Gastrocnemius medialis (tissue), 4 donors: ENCODE data around the gene GATM. TPM values are rescaled to one million over a fixed set of nuclear protein-coding genes. Genes with fewer than 3 reads are reported as not detected.
"Not testable (repeated sequence)": the region's sequence is repeated elsewhere in the genome, so short reads cannot be mapped to it uniquely, and the experiment has no call there.

Experiments used
- ATAC-seq, 2 donors: fragments of 150-250 bp; one replicate each; pipeline ENCODE4 v1.9.1; 2016
- DNase-seq, 2 donors: peaks; one replicate each; pipeline ENCODE4 v3.0.0-alpha.2; 2019
- H3K27ac ChIP-seq, 4 donors: fragments of 200-600 bp; sonication (generic); 1 replicate in 1 of 4; 2 replicates in 3 of 4; pipeline ENCODE4 v1.5.1; 2016 to 2018; ENCODE audit warnings: mild to moderate bottlenecking in 2 of 4, moderate library complexity in 1 of 4
- H3K27me3 ChIP-seq, 3 donors: fragments of 200-600 bp; sonication (generic) in 2 of 3; 1 replicate in 1 of 3; 2 replicates in 2 of 3; pipeline versions ENCODE4 v1.5.1 to v1.6.0; 2016 to 2019; ENCODE audit warnings: mild to moderate bottlenecking in 1 of 3, moderate library complexity in 1 of 3
- H3K36me3 ChIP-seq, 2 donors: fragments of 200-600 bp; sonication (generic) in 1 of 2; one replicate each; pipeline ENCODE4 v1.5.1; 2017 to 2018
- H3K4me1 ChIP-seq, 2 donors: fragments of 200-600 bp; sonication (generic) in 1 of 2; one replicate each; pipeline ENCODE4 v1.5.1; 2016 to 2017; ENCODE audit warnings: mild to moderate bottlenecking in 2 of 2
- H3K4me3 ChIP-seq, 4 donors: fragments of 200-600 bp; sonication (generic) in 3 of 4; 1 replicate in 1 of 4; 2 replicates in 3 of 4; pipeline ENCODE4 v1.5.1; 2016 to 2019; ENCODE audit warnings: mild to moderate bottlenecking in 2 of 4
- H3K9me3 ChIP-seq, 3 donors: fragments of 200-600 bp; sonication (generic) in 2 of 3; 1 replicate in 1 of 3; 2 replicates in 2 of 3; pipeline ENCODE4 v1.5.1; 2016 to 2019
- POLR2A ChIP-seq, 2 donors: fragments of 450-650 bp; IDR thresholded peaks; one replicate each; pipeline ENCODE4 v1.6.1; 2017; ENCODE audit warnings: antibody characterized with exemption in 2 of 2, mild to moderate bottlenecking in 2 of 2, moderate library complexity in 2 of 2
- in situ Hi-C, 4 donors: fragments of 200-750 bp; cut with MboI; loops; one replicate each; pipeline versions ENCODE4 v1.15.0 to v1.8.0; 2017; ENCODE audit warnings: low sequenced_read_pairs in 4 of 4
- intact Hi-C: fragments of 100-400 bp; cut with DNase I; formaldehyde crosslinking; loops from one replicate; pipeline ENCODE4 v1.15.1; 2023; ENCODE audit warnings: low total_unique reads
- total RNA-seq, 4 donors: library from RNA; depleted of rRNA; stranded (reverse); fragments of >200 nt; gene quantifications; one replicate each; pipeline versions ENCODE4 v1.1.0 to v1.2.3, GENCODE V29; 2016
- TF ChIP-seq, protein P1 (sequence below), 5 experiments: fragments of 450-650 bp in 3 of 5; fragments of 200-600 bp in 2 of 5; sonication (generic) in 2 of 5; IDR thresholded peaks in 4 of 5; conservative IDR thresholded peaks in 1 of 5; 1 replicate in 4 of 5; 2 replicates in 1 of 5; pipeline ENCODE4 v1.5.1; 2016 to 2019; ENCODE audit warnings: antibody characterized with exemption in 5 of 5, mild to moderate bottlenecking in 3 of 5, moderate library complexity in 3 of 5

Gene GATM
- total RNA-seq, 4 donors from 2014 or later = 18.0 to 92.1 (median 35.3) TPM

DNA sequence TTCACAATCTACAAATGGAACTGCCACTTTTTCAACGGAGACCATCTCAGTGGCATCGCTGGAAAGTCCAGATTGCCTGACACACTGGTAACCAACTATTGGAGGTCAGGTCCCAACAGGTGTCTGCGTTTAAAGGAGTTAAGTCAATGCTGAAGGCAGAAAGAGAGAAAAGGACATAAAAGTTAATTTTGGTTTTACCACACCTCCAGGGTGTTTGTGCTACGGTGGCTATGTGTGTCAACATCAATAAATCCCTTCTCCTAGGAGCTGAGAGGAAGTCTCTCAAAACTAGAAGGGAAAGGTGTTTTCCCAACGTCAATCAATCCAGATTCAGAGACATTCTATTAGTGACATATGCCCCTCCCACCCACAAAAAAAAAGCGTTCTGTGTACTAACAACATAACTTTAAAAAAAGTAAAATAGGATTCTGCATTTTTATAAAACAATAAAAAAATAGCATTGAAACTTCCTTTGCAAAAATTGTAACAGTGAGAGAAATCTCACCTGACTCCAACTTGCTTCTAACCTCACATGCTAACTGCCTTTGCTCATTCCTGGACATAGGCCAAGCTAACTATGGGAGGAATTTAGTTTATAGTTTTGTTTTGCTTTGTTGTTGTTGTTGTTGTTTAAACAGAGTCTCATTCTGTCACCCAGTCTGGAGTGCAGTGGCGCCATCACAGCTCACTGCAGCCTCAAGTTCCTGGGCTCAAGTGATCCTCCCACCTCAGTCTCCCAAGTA is 58.7 kb downstream of the GATM start:
- DNase-seq = no peak
- H3K4me3 ChIP-seq = no peak overlapping the region
- no peaks in the 10 kb centered on the region for H3K9me3 ChIP-seq
- no peaks in the 10 kb centered on the region for H3K4me1 ChIP-seq
- TF ChIP-seq, protein P1, sequence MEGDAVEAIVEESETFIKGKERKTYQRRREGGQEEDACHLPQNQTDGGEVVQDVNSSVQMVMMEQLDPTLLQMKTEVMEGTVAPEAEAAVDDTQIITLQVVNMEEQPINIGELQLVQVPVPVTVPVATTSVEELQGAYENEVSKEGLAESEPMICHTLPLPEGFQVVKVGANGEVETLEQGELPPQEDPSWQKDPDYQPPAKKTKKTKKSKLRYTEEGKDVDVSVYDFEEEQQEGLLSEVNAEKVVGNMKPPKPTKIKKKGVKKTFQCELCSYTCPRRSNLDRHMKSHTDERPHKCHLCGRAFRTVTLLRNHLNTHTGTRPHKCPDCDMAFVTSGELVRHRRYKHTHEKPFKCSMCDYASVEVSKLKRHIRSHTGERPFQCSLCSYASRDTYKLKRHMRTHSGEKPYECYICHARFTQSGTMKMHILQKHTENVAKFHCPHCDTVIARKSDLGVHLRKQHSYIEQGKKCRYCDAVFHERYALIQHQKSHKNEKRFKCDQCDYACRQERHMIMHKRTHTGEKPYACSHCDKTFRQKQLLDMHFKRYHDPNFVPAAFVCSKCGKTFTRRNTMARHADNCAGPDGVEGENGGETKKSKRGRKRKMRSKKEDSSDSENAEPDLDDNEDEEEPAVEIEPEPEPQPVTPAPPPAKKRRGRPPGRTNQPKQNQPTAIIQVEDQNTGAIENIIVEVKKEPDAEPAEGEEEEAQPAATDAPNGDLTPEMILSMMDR (IDR thresholded peaks at IDR 0.05 in 4 of 5, conservative IDR thresholded peaks at IDR 0.05 in 1 of 5) = no peak
- TF ChIP-seq POLR2A (IDR thresholded peaks at IDR 0.05) = no peak
- in situ Hi-C loops = no loop called here
- H3K27ac ChIP-seq = no peak overlapping the region
- intact Hi-C loops = no loop called here
- no peak for ATAC-seq
- no peaks in the 10 kb centered on the region for H3K27me3 ChIP-seq
- H3K36me3 ChIP-seq = no peaks in the 10 kb centered on the region

DNA sequence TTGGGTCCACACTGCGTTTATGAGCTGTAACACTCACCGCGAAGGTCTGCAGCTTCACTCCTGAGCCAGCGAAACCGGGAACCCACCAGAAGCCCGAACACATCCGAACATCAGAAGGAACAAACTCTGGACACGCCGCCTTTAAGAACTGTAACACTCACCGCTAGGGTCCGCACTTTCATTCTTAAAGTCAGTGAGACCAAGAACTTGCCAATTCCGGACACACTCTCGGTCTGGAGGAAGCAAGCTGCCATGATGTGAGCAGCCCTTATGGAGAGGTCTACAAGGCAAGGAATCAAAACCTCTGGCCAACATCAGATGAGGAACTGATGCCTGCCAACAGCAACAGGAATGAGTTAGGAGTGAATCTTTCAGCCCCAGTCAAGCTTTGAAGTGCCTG is 63.4 kb downstream of the GATM start:
- in situ Hi-C loops (no loop called here), intact Hi-C loops (no loop called here)
- Histone ChIP-seq H3K4me1 (no peaks in the 10 kb centered on the region), H3K27me3 (no peaks in the 10 kb centered on the region), H3K36me3 (no peaks in the 10 kb centered on the region), H3K27ac (no peak overlapping the region), H3K4me3 (no peak overlapping the region), H3K9me3 (no peaks in the 10 kb centered on the region)
- ATAC-seq (no peak), DNase-seq (no peak)
- TF ChIP-seq, protein P1 (IDR thresholded peaks at IDR 0.05 in 4 of 5, conservative IDR thresholded peaks at IDR 0.05 in 1 of 5) = no peak
- TF ChIP-seq POLR2A (IDR thresholded peaks at IDR 0.05) = no peak

DNA sequence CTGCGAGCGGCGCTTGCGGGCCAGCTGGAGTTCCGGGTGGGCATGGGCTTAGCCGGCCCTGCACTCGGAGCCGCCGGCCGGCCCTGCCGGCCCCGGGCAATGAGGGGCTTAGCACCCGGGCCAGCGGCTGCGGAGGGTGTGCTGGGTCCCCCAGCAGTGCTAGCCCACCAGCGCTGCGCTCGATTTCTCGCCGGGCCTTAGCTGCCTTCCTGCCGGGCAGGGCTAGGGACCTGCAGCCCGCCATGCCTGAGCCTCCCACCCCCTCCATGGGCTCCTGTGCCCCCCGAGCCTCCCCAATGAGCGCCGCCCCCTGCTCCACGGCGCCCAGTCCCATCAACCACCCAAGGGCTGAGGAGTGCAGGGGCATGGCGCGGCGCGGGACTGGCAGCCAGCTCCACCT is 64.2 kb downstream of the GATM start:
- in situ Hi-C loops, H3K4me1 ChIP-seq, H3K36me3 ChIP-seq, H3K27me3 ChIP-seq, intact Hi-C loops, H3K9me3 ChIP-seq, DNase-seq, ATAC-seq, H3K4me3 ChIP-seq, H3K27ac ChIP-seq: not testable (repeated sequence)

Other genes starting within 250 kb of the GATM start
- not detected for gene DUOXA1, start 248.7 kb downstream of the GATM start, total RNA-seq
- gene DUOX1, start 248.6 kb downstream of the GATM start, total RNA-seq = under 1 TPM in 3 of 4 donors, not detected in 1; 0.07 to 0.56 (median 0.13) TPM
- 1 to 10 TPM in 3 of 4 donors, under 1 TPM in 1; 0.80 to 3.3 (median 1.7) TPM for gene SHF, start 190.6 kb downstream of the GATM start, total RNA-seq
- gene SLC28A2, start 126.3 kb downstream of the GATM start, total RNA-seq = not detected
- gene SLC30A4, start 144.2 kb upstream of the GATM start, total RNA-seq = 1 to 10 TPM; 1.4 to 2.3 (median 1.7) TPM
- gene BLOC1S6, start 208.8 kb upstream of the GATM start, total RNA-seq = 10 to 100 TPM; 32.9 to 38.2 (median 36.6) TPM